K562 (cell line): ENCODE measurements around the gene TMC8. TPM values are rescaled to one million over a fixed set of nuclear protein-coding genes. Genes with fewer than 3 reads are reported as not detected.
A peak's percentile ranks its signal among the peaks of the same experiment; 100 is the strongest.

Source experiments
- BRCA1 ChIP-seq, 2 experiments: fragments of 450-650 bp in 1 of 2; sonication (generic) in 1 of 2; formaldehyde crosslinking in 1 of 2; IDR thresholded peaks; 2 replicates each; pipeline versions ENCODE4 v1.5.0 to v1.6.1; 2017 to 2020; ENCODE audit warnings: mild to moderate bottlenecking in 1 of 2, missing genetic modification reagents in 1 of 2
- CBFA2T2 ChIP-seq: fragments of 450-650 bp; conservative IDR thresholded peaks from 2 replicates; pipeline ENCODE4 v1.6.1; 2017; ENCODE audit warnings: mild to moderate bottlenecking
- E2F3 ChIP-seq: fragments of 250-450 bp; sonication (Bioruptor Pico); IDR thresholded peaks from 2 replicates; pipeline ENCODE4 v1.4.0; 2020; ENCODE audit warnings: mild to moderate bottlenecking
- FOXJ3 ChIP-seq: sonication (generic); formaldehyde crosslinking; IDR thresholded peaks from 2 replicates; pipeline ENCODE4 v1.4.0; 2020; ENCODE audit warnings: mild to moderate bottlenecking, missing genetic modification reagents
- FOXM1 ChIP-seq, 2 experiments: fragments of 450-650 bp in 1 of 2; sonication (generic) in 1 of 2; formaldehyde crosslinking in 1 of 2; IDR thresholded peaks; 2 replicates each; pipeline versions ENCODE4 v1.6.1 to v1.9.0; 2017 to 2022; ENCODE audit warnings: low read depth in 2 of 2, mild to moderate bottlenecking in 2 of 2, missing genetic modification reagents in 1 of 2, moderate library complexity in 1 of 2
- GMEB1 ChIP-seq: fragments of 250-450 bp; sonication (Bioruptor Pico); IDR thresholded peaks from 2 replicates; pipeline ENCODE4 v1.4.0; 2020; ENCODE audit warnings: mild to moderate bottlenecking
- KLF6 ChIP-seq: fragments of 250-450 bp; sonication (Bioruptor Pico); IDR thresholded peaks from 2 replicates; pipeline ENCODE4 v1.4.0; 2020; ENCODE audit warnings: mild to moderate bottlenecking, moderate library complexity, borderline replicate concordance
- MAX ChIP-seq: sonication (generic); formaldehyde crosslinking; IDR thresholded peaks from 2 replicates; pipeline ENCODE4 v1.9.0; 2022; ENCODE audit warnings: mild to moderate bottlenecking, missing genetic modification reagents
- MYNN ChIP-seq, 2 experiments: sonication (generic); formaldehyde crosslinking in 1 of 2; IDR thresholded peaks; 2 replicates each; pipeline versions ENCODE4 v1.5.0 to v1.6.1; 2016 to 2020; ENCODE audit warnings: antibody characterized with exemption in 1 of 2, missing genetic modification reagents in 1 of 2
- PHB ChIP-seq: fragments of 250-450 bp; sonication (Bioruptor Pico); IDR thresholded peaks from 2 replicates; pipeline ENCODE4 v1.5.0; 2021
- PHF20 ChIP-seq: fragments of 450-650 bp; IDR thresholded peaks from 2 replicates; pipeline ENCODE4 v1.6.1; 2018; ENCODE audit not compliant: partially characterized antibody
- SIRT6 ChIP-seq: IDR thresholded peaks from one replicate; pipeline ENCODE4 v1.6.1; 2012; ENCODE audit warnings: low read depth, mild to moderate bottlenecking, control low read depth, inconsistent platforms, low read length, moderate library complexity
- SPI1 ChIP-seq: IDR thresholded peaks from 2 replicates; pipeline ENCODE4 v1.6.1; 2011; ENCODE audit warnings: low read depth, low read length, control low read depth, borderline replicate concordance
- STAT5B ChIP-seq: fragments of 250-450 bp; sonication (Bioruptor Pico); IDR thresholded peaks from 2 replicates; pipeline ENCODE4 v1.8.0; 2021; ENCODE audit warnings: mild to moderate bottlenecking, inconsistent platforms
- TBL1XR1 ChIP-seq, 2 experiments: IDR thresholded peaks; 2 replicates each; pipeline ENCODE4 v1.6.1; 2012; ENCODE audit warnings: improper control_type of control experiment in 2 of 2, low read length in 2 of 2, mild to moderate bottlenecking in 1 of 2
- WHSC1 ChIP-seq: IDR thresholded peaks from one replicate; pipeline ENCODE4 v1.6.1; 2012; ENCODE audit warnings: low read length, control low read depth, inconsistent platforms
- ZNF224 ChIP-seq: sonication (generic); formaldehyde crosslinking; IDR thresholded peaks from 2 replicates; pipeline ENCODE4 v1.8.0; 2022; ENCODE audit warnings: mild to moderate bottlenecking, missing genetic modification reagents
- polyA plus RNA-seq, 8 experiments: library from polyadenylated mRNA; depleted of rRNA in 4 of 8; stranded (reverse) in 5 of 8; unstranded in 3 of 8; fragments of >200 nt; fragmentation: Nextera tagmentation in 2 of 8; fragmentation: Illumina TruSeq in 1 of 8; extraction: Ambion mirVana in 2 of 8; extraction: Trizol in 1 of 8; gene quantifications; 2 replicates each; pipeline versions ENCODE4 v1.2.1 to v1.2.3, GENCODE V29; 2011 to 2014; ENCODE audit warnings: inconsistent platforms in 1 of 8, missing spikeins in 1 of 8
- total RNA-seq, 7 experiments: library from RNA; depleted of rRNA in 6 of 7; stranded (reverse); fragments of >200 nt in 6 of 7; fragmentation: Illumina TruSeq in 2 of 7; extraction: Trizol in 2 of 7; gene quantifications; 2 replicates each; pipeline versions ENCODE4 v1.2.1 to v1.2.3, GENCODE V29; 2011 to 2021; ENCODE audit warnings: low replicate concordance in 1 of 7
- TF ChIP-seq, protein P1 (sequence below): fragments of 450-650 bp; IDR thresholded peaks from 2 replicates; pipeline ENCODE4 v1.6.1; 2016
- TF ChIP-seq, protein P2 (sequence below): fragments of 450-650 bp; conservative IDR thresholded peaks from 2 replicates; pipeline ENCODE4 v1.6.1; 2016; ENCODE audit warnings: missing genetic modification characterization, low read depth, mild to moderate bottlenecking, missing compliant biosample characterization, moderate library complexity
- TF ChIP-seq, protein P3 (sequence below): fragments of 250-450 bp; sonication (Bioruptor Pico); IDR thresholded peaks from 2 replicates; pipeline ENCODE4 v1.8.0; 2021; ENCODE audit warnings: moderate library complexity, mild to moderate bottlenecking, inconsistent platforms
- TF ChIP-seq, protein P4 (sequence below): fragments of 250-450 bp; sonication (Bioruptor Pico); IDR thresholded peaks from 2 replicates; pipeline ENCODE4 v1.8.0; 2021; ENCODE audit warnings: mild to moderate bottlenecking, moderate library complexity

The TMC8 gene
- total and polyA plus RNA-seq, 9 of the 15 experiments (the other 6 are each of a cell fraction or from before 2014, with no cell fraction given): 0.13 to 10.9 (median 2.8) TPM

DNA sequence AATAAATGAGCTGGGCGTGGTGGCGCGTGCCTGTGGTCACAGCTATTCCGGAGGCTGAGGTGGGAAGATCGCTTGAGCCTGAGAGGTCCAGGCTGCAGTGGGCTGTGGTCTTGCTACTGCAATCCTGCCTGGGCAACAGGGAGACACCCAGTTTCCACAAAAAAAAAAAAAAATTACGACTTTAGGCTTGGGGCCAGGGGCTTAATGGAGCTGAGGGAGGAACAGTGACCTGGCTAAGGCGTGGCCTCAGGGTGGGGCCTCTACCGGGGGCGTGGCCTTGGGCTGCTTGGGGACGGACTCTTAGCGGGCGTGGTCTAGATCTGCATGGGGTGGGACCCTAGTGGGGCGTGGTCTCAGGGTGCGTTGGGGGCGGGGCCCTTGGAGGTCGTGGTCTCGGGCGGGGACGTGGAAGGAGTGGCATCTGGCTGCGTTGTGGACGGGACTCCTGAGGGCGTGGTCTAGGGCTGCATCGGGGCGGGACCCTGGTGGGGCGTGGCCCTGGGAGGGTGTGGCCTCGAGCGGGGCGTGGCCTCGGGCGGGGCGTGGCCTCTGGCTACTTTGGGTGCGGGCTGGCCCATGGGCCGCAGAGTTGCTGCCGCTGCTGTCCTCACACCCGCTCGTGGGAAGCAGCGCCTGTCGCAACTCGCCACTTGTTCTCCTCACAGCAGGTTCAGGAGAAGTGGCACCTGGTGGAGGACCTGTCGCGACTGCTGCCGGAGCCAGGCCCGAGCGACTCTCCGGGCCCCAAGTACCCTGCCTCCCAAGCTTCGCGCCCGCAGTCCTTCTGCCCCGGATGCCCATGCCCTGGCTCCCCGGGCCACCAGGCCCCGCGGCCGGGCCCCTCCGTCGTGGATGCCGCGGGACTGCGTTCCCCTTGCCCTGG, 9.8 kb downstream of the TMC8 start (continued):
- TF ChIP-seq, protein P1, sequence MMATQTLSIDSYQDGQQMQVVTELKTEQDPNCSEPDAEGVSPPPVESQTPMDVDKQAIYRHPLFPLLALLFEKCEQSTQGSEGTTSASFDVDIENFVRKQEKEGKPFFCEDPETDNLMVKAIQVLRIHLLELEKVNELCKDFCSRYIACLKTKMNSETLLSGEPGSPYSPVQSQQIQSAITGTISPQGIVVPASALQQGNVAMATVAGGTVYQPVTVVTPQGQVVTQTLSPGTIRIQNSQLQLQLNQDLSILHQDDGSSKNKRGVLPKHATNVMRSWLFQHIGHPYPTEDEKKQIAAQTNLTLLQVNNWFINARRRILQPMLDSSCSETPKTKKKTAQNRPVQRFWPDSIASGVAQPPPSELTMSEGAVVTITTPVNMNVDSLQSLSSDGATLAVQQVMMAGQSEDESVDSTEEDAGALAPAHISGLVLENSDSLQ: peak; percentile 82
- TF ChIP-seq E2F3 (CRISPR knock-in tag) (no peak), PHB (no peak), PHF20 (no peak), KLF6 (CRISPR knock-in tag) (no peak), MYNN (IDR thresholded peaks at IDR 0.05) (no peak), MYNN (CRISPR knock-in tag; IDR thresholded peaks at IDR 0.05) (no peak), TBL1XR1 (IDR thresholded peaks at IDR 0.05; ENCODE audit: low read length in 2 of 2) (no peak), ZNF224 (CRISPR knock-in tag) (no peak), GMEB1 (CRISPR knock-in tag) (no peak), SIRT6 (no peak), FOXM1 (IDR thresholded peaks at IDR 0.05; ENCODE audit: low read depth) (no peak), FOXM1 (CRISPR knock-in tag; IDR thresholded peaks at IDR 0.05; ENCODE audit: low read depth) (no peak), WHSC1 (no peak), STAT5B (CRISPR knock-in tag) (no peak), MAX (CRISPR knock-in tag) (peak; percentile 71; the same call in 1 of the 2 replicates), FOXJ3 (CRISPR knock-in tag) (no peak), BRCA1 (IDR thresholded peaks at IDR 0.05) (no peak), BRCA1 (CRISPR knock-in tag; IDR thresholded peaks at IDR 0.05) (no peak), CBFA2T2 (no peak), SPI1 (peak; percentile 68)
- TF ChIP-seq, protein P2, sequence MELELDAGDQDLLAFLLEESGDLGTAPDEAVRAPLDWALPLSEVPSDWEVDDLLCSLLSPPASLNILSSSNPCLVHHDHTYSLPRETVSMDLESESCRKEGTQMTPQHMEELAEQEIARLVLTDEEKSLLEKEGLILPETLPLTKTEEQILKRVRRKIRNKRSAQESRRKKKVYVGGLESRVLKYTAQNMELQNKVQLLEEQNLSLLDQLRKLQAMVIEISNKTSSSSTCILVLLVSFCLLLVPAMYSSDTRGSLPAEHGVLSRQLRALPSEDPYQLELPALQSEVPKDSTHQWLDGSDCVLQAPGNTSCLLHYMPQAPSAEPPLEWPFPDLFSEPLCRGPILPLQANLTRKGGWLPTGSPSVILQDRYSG (tag): no peak
- TF ChIP-seq, protein P3, sequence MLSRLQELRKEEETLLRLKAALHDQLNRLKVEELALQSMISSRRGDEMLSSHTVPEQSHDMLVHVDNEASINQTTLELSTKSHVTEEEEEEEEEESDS (CRISPR knock-in tag): no peak
- TF ChIP-seq, protein P4, sequence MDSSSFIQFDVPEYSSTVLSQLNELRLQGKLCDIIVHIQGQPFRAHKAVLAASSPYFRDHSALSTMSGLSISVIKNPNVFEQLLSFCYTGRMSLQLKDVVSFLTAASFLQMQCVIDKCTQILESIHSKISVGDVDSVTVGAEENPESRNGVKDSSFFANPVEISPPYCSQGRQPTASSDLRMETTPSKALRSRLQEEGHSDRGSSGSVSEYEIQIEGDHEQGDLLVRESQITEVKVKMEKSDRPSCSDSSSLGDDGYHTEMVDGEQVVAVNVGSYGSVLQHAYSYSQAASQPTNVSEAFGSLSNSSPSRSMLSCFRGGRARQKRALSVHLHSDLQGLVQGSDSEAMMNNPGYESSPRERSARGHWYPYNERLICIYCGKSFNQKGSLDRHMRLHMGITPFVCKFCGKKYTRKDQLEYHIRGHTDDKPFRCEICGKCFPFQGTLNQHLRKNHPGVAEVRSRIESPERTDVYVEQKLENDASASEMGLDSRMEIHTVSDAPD (CRISPR knock-in tag): no peak
